Amygdala (tissue), 56 donors: Measurements from ENCODE around the gene SYT7.
A peak's percentile ranks its signal among the peaks of the same experiment; 100 is the strongest.

Source experiments
- DNase-seq, 56 donors: peaks; one replicate each; lab custom pipeline; 2025; lab: John Stamatoyannopoulos, UW

Gene SYT7

DNA sequence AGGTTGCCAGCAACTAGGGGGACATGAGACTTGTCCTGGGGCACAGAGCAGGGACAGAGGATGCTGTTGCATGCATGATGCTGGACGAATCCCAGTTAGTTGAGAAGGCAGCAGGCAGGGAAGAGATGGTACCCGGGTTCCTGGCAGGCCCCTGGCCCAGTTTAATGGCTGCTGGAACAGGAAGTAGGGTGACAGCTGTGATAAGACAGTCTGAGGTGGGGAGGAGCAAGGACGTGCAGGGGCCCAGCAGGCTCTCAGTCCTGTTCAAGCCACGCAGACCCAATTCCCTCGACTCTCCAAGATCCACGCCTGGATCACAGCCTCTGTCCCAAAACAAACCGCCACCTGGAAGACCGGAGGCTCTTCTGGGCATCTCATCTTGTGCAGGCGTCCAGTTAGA is 40.3 kb downstream of the SYT7 start:
- DNase-seq: no peak

DNA sequence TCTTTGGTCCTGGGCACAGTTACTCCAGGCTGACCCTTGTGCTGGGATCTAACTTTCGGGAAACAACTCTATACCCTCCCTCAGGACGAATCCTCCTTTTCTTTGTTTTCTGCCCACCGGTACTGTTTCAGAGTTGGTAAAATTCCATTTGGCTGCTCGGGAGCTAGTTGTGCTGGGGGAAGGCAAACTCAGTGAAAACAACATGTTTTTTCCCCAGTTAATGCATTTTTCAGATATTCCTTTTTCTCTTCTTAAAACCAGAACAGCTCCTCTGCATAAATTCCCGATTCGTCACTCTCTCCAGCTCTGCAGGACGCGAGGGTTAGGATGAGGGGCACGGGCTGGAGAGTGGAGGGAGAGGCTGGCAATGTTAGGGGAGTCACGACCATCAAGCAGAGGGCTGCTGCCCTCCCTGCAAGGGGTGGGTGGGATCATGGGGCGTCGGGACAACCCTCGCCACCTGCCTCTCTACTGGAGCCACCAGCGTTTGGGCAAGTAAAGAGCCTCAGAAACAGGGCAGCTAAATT is 41.0 kb downstream of the SYT7 start:
- DNase-seq: no peak

DNA sequence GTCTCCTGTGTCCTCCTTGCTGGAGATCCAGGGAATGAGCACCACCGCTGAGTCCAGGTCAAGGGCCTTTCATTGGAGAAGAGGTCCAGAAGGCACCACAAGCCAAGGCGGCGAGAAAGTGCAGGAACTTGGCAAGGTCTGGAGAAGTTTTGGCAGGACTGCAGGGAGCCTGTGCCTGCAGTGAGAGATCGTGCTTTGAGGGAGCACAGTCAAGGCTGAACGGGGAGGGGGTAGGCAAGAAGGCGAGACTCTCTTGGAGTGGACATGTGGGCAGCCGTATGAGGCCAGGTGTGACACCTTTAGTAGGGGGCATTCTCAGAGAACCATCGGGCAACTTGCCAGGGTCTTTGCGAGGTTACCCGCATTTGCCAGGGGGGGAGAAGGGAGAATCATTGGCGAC is 41.9 kb downstream of the SYT7 start:
- peak in 2 of 56 donors; percentile 13 to 15 for DNase-seq

DNA sequence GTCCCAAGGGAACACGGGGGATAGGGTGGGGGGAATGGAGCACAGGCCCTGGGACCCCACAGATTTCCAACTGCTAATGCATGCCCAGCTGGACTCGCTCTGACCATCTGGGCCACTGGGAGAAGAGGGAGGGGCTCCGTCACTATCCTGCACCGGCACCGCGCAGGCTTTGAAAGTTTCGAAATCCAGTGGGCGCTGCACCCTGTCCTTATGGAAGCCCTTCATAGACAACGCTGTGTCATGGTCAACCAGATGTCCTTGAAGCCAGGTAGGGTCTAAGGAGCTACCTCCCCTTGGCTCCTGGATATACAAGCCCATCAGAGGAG is 42.3 kb downstream of the SYT7 start:
- DNase-seq: no peak

DNA sequence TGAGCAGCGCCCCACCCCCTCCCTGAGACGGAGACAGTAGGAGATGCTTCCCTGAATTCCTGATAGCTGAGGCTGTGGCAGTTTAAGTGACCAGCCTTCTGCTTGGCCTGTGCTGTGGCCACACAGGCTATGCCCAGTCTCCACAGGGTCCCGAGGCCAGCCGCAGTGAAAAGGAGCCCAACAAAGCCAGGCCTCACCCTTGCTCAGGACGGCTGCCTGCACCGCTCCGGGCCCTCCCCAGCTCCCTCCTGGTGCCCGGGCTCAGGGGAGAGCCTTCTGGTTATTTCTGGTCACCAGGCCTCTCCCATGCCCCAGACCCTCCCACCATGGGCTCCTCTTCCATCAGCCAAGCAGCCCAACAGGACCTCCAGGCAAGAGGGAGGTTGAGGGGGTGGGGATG is 43.5 kb downstream of the SYT7 start:
- no peak for DNase-seq

DNA sequence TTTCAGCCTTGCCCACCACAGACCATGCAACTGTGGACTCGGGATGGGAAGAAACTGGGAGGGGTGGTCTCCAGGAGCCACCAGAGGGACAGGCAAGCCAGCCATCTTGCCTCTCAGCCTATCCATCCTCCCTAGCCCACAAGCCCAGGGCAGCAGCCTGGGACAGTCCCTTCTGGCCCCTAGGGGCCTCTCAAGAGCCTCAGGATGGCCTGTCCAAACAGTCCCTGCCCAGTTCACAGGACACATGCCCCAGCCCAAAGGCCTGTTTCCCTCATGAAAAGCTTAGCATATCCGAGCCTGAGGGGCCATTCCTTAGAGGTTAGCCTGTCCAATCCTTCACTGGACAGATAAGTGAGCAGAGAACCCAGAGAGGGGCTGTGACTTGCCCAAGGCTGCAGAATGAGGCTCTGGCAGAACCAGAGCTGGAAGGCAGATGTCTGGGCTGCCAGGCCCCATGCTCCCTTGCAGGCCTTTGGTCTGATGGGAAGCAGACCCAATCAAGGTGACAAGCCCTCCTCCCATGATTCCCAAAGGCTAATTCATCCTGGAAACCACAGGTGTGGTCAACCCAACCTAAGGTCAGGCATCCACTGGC is 44.1 kb downstream of the SYT7 start:
- no peak for DNase-seq

DNA sequence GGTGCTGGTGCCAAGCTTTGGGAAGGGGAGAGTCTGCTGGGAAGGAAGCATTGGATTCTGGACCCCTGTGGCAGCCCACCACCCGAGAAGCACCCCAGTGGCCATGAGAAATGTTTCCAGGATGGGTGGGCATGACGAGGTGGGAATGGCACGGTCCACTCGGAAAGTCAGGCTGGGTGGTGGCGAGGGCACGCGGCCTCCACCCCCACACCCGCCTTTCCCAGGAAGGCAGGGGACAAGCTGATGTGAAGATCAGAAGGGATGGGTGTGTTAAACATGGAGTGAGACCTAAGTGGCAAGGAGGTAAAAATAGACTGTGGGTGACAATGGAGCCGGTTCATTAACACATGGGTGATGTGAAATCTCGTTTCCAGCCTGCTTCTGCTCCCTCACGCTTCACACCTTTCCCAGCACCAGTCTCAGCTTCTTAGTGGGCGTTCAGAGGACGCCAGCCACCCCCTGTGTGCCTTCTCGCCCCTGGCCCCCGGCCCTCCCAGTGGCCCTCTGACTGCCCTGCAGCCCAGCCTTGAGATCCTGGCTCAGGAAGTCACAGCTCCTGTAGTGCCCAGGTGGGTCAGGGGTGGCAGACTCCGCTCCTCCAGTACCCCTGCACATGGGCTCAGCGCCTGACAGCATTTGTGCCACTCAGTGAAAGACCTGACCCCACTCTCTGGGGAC is 44.7 kb downstream of the SYT7 start:
- no peak for DNase-seq

DNA sequence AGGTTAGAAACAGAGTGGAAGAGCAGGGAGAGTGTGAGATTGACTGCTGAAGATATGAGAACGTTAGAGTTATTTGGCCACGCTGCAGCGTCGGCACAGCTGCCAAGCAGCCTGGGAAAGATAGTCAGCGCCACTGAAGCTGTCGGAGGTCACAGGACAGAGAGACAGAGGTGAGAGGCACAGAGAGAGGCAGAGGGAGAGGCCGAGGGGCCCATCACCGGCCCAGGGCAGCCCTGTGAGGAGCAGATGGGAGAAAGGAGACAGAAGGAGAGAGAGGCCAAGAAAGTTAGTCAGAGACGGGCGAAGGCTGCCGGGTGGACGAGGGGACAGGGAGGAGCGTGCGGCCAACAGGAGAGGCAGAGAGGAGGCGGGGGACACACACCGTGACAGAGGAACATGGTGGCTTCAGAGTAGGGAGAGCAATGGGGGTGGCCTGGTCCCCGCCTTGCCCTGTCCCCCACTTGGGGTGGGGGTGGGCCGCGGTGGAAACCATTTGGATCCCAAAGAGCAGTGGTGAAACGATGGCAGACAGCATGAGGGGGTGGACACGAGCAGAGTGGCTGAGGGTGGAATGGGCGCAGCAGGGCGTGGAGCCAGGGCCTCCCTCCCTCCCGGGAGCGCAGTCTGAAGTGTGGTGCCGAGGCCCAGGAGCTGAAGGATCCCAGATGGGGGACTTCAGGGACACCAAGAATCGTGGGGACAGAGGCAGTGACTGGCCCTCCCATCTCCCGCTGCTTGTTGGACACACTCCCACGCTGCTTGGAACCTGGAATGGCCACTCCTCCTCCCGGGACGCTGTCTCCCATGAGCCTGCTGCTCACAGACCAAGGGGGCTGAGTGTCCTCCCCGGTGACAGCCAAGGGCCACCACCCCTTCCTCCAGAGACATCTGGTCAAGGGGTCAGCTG is 45.7 kb downstream of the SYT7 start:
- DNase-seq: no peak

DNA sequence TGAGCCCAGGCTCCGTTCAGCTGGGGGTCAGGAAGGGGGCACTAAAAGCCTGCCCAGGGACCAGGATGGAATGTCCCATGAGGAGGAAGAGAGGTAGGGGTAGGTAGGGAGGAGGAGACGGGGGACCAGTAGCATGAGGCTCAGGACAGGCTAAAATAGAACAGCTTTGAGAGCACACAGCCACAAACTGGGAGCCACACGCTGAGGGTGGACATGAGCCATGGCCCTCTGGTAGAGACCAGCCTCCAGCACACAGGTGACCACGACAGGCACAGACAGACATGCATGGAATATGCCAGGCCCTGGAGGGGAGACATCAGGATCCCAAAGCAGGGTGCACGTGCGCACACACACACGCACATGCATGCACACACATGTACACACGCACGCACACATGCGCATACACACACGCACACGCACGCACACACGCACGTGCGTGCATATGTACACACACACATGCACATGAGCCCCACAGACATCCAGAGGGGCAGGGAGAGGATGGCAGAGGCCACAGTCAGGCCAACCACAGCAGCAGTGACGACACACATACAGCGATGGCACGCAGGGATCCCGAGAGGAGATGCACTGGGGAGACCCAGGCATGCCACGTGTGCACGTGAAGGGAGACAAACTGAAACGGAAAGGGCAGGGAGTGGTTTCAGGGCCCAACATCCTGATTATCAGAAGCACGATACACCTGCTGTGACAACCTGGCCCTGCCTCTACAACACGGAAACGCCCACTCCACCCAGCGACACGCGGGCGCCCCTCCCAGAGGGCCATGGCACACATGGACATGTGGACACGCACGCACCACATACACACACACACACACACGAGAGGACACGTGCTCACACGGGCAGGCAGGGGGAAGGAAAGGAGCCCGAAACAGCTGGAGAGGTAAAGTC is 46.6 kb downstream of the SYT7 start:
- DNase-seq: no peak

DNA sequence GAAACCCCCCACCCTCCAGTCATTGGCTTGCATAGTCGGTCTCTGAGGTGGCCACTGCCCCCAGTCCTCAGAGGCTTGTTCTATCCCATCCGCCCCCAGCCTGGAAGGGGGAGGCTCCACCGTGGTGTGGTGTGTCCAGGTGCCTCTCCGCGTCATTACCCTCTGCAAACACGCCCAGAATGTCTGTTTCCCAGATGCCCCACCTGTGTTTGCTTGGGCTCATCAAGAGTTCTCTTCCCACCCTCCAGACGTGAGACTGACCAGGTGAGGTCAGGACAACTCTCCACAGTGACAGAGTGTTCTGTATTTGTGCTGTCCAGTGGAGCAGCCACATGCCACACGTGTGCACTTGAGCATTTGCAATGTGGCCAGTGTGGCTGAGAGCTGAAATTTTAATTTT is 47.5 kb downstream of the SYT7 start:
- DNase-seq: no peak

DNA sequence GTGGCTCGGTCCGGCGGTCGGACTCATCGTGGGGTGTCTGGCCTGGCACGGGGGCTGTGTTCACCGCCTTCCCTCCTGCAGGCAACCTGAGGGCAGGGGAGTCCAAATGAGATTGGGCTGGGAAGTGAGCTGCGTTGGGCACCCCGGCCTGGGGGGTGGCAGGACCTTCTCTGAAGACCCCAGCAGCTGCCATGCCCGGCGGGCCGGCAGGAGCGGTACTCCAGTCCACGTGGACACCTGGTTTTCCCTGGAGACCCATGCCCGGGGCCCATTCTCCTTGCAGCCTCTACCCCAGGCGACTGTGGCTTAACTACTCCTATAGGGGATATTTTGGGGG is 47.9 kb downstream of the SYT7 start:
- DNase-seq: no peak

DNA sequence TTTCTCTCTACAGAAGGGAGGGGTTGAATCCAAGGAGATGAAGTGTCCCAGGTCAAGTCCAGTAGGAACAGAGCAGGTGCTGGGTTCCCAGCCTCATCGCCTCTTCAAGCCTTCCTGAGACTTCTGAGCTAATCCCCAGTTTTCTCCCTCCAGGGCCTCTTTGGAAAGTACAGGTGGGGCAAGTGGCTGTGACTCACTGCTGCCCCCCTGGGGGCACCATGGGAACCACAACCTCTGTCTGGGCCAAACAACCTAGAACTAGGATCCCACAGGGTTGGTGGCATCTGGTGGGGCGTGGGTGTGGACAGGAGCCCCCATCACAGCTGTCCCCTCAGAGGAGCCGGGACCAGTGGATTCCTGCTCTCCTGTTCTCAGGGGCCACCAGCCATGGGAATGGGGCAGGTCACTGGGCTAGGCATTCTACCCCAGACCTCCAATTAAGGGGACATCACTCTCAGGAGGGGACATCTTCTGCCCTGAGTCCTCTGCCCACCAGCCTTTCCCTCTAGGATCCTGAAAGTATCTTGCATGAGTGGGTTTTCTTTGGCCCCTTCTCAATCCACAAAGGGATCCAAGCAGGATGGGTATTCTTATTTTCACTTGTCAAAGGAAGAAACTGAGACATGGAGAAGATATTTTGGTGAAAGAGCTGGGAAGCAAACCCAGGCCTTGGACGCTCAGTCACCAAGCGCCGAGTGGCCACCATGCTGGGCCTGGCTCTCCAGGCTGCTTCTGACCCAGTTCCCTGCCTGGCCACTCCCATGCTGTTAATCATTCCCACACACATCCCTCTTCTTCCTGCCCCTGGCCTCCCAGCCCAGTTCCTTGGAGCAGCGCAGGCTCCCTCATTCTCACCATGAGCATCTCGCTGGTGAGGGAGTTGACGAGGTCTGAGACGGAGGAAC is 48.5 kb downstream of the SYT7 start:
- DNase-seq: peak in 3 of 56 donors; percentile 11 to 15 (median 13)

DNA sequence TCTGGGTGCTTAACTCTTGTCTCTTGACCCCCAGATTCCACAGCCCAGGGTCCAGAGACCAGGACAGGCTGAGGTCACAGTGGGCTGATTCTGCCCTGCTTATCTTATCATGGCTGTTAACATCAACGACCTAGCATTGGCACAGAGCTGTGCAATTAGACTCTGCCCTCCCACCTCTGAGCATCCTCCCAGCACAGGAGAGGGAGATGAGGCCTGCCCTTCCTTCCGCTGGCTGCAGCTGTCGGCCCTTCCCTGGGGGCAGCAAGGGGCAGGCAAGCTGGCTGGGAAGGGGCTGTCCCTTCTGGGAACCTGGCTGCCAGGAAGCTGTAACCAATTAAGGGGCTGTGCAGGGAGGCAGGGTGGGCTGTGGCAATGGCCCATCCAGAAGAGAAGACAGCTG is 49.8 kb downstream of the SYT7 start:
- no peak for DNase-seq

DNA sequence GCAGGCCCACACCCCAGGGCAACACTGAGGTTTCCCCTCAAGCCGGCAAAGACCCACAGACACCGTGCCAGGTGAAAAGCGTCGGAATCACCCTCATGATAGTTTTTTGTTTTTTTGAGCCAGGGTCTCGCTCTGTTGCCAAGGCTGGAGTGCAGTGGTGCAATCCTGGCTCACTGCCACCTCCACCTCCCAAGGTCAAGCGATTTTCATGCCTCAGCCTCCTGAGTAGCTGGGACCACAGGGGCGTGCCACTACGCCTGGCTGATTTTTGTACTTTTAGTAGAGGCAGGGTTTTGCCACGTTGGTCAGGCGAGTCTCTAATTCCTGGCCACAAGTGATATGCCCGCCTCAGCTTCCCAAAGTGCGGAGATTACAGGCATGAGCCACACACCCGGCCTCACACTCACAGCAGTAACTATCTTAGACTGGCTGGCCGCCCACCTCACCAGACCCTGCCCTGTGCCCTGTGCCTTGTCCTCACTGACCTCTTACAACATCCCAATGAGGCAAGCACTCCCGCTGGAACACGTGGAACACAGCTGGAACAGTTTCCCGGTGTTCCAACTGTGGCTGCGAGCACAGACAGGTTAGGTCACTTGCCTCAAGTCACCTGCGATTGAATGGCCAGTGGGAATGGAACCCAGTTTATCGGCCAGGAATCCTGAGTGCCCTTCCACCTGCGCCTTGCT is 51.2 kb downstream of the SYT7 start:
- no peak for DNase-seq

DNA sequence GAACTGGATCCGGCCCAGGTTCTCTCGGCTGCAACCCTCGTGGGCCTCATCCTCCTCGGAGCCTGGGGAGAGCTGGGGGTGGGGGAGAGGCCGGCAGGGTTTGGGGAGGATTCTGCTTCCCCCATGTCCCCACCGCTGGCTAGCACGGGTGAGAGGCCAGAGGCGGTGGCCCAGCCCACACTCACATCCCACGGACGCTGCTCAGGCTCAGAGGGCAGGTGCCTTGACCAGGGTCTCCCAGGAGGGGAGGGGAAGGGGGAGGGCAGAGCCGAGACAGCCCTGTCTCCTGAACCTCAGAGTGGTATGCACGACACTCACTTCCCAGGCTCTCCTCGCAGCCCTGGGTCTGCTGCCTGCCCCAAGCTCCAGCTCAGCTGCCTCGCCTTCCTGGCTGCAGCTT is 52.8 kb downstream of the SYT7 start:
- DNase-seq: no peak

DNA sequence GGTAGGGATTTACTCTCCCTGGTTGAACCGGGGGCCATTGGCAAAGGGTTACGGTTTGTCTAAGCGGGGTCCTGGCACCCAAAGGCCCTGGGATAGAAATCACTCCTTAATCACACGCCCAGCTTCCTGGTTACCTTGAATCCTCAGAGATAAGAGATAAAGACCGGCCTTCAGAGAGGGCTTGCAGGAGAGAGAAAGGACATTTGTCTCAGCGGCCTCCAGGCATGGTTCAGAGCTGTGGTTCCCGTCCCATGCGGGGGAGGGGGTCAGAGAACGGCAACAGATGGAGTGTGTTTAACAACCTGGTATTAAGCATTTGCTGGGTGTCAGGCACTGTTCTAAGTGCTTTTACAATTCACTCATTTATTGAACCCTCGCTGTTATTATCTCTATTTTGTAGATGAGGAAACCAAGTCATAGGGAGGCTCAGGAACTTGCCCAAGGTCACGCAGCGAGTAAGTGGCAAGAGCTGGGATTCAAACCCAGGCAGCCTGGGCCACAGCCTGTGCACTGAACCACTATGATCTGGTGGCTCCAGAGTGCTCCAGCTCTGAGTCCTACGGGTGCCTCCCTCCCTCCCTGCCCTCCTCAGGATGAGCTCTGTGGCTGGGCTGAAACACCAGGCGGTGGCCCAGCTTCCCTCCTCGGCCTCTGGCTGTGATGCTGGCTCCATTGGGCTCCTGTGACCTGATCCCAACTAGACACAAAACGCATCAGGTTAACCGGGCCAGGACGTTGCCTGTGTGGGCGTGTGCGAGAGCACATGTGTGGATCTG is 53.7 kb downstream of the SYT7 start:
- DNase-seq: no peak

DNA sequence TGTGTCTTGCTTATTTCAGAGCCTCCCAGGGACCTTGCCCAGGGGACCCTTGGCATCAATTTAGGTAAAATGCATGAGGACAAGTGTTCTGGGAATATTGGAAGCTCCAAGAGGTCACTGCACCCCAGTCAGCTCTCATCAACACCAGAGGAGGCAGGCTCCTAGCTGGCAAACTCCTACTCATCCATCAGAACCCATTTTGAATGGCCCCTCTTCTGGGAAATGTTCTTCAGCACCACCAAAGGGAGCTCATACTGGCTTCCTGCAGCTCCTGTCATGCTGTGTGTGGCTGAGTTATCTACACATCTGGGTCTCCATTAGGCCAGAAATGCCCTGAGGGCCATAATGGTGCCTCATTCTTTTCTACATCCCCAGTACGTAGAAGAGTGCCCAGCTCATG is 54.6 kb downstream of the SYT7 start:
- DNase-seq: no peak

DNA sequence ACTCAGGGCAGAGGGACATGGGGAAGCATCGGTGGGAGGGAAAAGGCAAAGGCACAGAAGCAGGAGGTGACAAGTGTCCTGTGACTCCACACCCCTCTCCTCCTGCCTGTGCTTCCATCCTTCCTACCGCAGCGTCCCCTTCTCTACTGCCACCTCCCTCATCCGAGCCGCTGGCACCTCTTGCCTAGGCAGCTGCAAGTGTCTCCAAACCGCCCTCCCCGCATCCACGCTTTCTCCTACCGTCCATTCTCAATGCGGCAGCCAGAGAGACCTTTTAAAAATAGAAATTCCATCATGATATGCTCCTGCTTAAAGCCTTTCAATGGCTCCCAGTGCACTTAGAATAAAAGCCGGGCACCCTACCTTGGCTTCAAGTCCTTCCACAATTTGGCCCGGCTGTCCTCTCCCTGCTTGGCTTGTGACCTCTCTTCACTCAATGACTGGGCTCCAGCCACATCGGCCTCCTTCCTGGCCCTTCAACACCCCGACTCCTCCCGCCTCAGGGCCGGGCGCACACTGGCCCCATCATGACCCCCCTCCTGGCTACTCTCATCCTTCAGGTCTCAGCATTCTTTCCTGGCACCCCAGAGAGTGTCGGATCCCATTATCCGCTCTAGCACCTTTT is 55.8 kb downstream of the SYT7 start:
- DNase-seq: no peak
